CD4-positive, CD25-positive, alpha-beta regulatory T cell (primary cell): Measurements from ENCODE around the gene ELMOD1. TPM values are rescaled to one million over a fixed set of nuclear protein-coding genes. Genes with fewer than 3 reads are reported as not detected.
"Not testable (repeated sequence)": the region's sequence is repeated elsewhere in the genome, so short reads cannot be mapped to it uniquely, and the experiment has no call there.

Source experiments
- ATAC-seq, 2 donors: fragments of 150-1000 bp; cut with Tn5 transposase; one replicate each; pipeline ENCODE4 v1.10.0; 2021; ENCODE audit warnings: low read depth in 2 of 2, moderate number of reproducible peaks in 2 of 2, moderate library complexity in 1 of 2
- DNase-seq, 3 donors: peaks; one replicate each; pipeline versions ENCODE4 v3.0.0 to v3.0.0-alpha.2; 2012 to 2022; ENCODE audit warnings: mixed read lengths in 1 of 3
- H3K27ac ChIP-seq: one replicate; pipeline ENCODE4 v1.7.0; 2013; ENCODE audit warnings: mild to moderate bottlenecking, low read length; ENCODE audit not compliant: insufficient read depth, poor library complexity, severe bottlenecking
- H3K27me3 ChIP-seq: one replicate; pipeline ENCODE4 v1.7.0; 2013; ENCODE audit warnings: low read length; ENCODE audit not compliant: control insufficient read depth, insufficient read depth
- H3K36me3 ChIP-seq: one replicate; pipeline ENCODE4 v1.7.0; 2013; ENCODE audit warnings: mild to moderate bottlenecking, low read length, moderate library complexity; ENCODE audit not compliant: control insufficient read depth, insufficient read depth
- H3K4me1 ChIP-seq: 2 replicates; pipeline ENCODE4 v1.7.0; 2013; ENCODE audit warnings: mild to moderate bottlenecking, low read length; ENCODE audit not compliant: insufficient read depth, control insufficient read depth, poor library complexity, severe bottlenecking
- H3K4me3 ChIP-seq: one replicate; pipeline ENCODE4 v1.7.0; 2013; ENCODE audit warnings: low read depth, mild to moderate bottlenecking, low read length, moderate library complexity
- H3K9me3 ChIP-seq, 2 experiments: 1 replicate in 1 of 2; 2 replicates in 1 of 2; pipeline ENCODE4 v1.7.0; 2013; ENCODE audit warnings: low read length in 2 of 2, mild to moderate bottlenecking in 1 of 2, moderate library complexity in 1 of 2; ENCODE audit not compliant: control insufficient read depth in 2 of 2
- H3K27ac Mint-ChIP-seq, 3 donors: one replicate each; pipeline ENCODE4 v1.8.0; 2020 to 2022; ENCODE audit warnings: mild to moderate bottlenecking in 3 of 3, mixed read lengths in 3 of 3, moderate library complexity in 2 of 3
- H3K27me3 Mint-ChIP-seq: one replicate; pipeline ENCODE4 v1.8.0; 2022; ENCODE audit warnings: mild to moderate bottlenecking, mixed read lengths
- H3K36me3 Mint-ChIP-seq: one replicate; pipeline ENCODE4 v1.8.0; 2020; ENCODE audit warnings: mixed read lengths
- H3K4me1 Mint-ChIP-seq, 4 donors: one replicate each; pipeline ENCODE4 v1.8.0; 2020 to 2022; ENCODE audit warnings: mixed read lengths in 4 of 4, mild to moderate bottlenecking in 1 of 4
- H3K4me3 Mint-ChIP-seq, 4 donors: one replicate each; pipeline ENCODE4 v1.8.0; 2020 to 2022; ENCODE audit warnings: mild to moderate bottlenecking in 4 of 4, mixed read lengths in 4 of 4, moderate library complexity in 3 of 4
- H3K9me3 Mint-ChIP-seq, 7 donors: one replicate each; pipeline ENCODE4 v1.8.0; 2020 to 2022; ENCODE audit warnings: mixed read lengths in 7 of 7, mild to moderate bottlenecking in 3 of 7, moderate library complexity in 2 of 7
- polyA plus RNA-seq, 4 donors: library from polyadenylated mRNA; unstranded; fragments of 300-500 nt; fragmentation: Illumina TruSeq; gene quantifications; one replicate each; pipeline ENCODE4 v1.2.3, GENCODE V29; 2021
- total RNA-seq: library from RNA; stranded (reverse); gene quantifications from one replicate; pipeline ENCODE4 v1.2.3, GENCODE V29; 2022

Gene ELMOD1
- total and polyA plus RNA-seq, 5 donors from 2014 or later, result not detected

DNA sequence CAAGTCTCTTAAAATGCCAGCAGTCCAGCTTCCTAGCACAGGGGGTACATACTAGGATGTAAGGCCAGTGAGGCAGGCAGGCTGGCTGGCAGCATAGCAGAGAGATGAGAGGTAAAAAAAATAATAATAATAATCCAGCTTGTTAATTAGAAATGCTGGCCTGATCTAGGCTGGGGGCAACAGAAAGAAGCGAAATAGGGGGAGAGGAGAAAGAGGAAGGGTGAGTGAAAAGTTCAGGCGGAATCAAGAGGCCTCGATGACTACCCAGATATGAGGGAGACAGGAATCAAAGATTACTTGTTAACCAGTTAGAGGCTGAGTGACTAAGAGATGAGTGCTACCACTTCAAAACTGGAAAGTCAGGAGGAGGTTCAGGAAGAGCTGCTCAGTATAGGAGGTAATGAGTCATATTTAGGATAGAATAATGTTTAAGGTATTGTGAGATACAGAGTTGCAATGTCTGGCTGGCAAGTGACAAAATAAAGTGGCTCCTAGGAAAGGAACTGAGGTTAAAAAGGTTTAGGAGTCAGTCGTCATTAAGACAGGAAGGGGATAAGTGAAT, 28.2 kb upstream of the ELMOD1 start:
- Mint-ChIP-seq H3K4me3 (peak overlapping the region in 1 of 4 donors; percentile 82), H3K27ac (peak overlapping the region in 2 of 3 donors; percentile 19 to 57)

DNA sequence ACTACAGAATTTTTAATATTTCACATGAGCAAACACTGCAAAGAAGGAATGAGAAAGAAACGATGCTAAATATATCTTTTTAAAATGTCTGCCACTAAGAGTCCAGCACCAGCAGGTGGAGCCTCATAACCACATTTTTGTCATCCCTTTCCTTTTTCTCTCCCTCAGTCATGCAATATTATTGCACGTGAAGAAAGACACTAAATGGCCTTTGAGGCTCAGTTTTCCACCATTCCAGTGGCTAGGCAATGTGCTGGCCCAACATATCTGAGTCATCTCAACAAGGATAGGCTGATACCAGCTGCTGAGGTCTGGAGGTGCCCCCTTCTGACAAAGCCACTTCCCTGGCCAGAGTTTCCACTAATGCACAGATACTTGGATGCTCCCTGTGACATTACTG, 27.2 kb upstream of the ELMOD1 start:
- no peak overlapping the region for H3K4me3 ChIP-seq

More for the DNA sequence above, 28.2 kb upstream of the ELMOD1 start:
- Mint-ChIP-seq H3K9me3 (no peaks in the 10 kb centered on the region), H3K27me3 (no peaks in the 10 kb centered on the region), H3K36me3 (peaks cover 6% of the 10 kb centered on the region), H3K4me1 (peaks cover 22 to 63% (median 54%) of the 10 kb centered on the region in 4 donors)
- ATAC-seq (no peak), DNase-seq (no peak)
- Histone ChIP-seq H3K4me3 (no peak overlapping the region), H3K9me3 (no peaks in the 10 kb centered on the region), H3K4me1 (peaks cover 27% of the 10 kb centered on the region), H3K36me3 (peaks cover 17% of the 10 kb centered on the region), H3K27me3 (no peaks in the 10 kb centered on the region), H3K27ac (no peak overlapping the region)

DNA sequence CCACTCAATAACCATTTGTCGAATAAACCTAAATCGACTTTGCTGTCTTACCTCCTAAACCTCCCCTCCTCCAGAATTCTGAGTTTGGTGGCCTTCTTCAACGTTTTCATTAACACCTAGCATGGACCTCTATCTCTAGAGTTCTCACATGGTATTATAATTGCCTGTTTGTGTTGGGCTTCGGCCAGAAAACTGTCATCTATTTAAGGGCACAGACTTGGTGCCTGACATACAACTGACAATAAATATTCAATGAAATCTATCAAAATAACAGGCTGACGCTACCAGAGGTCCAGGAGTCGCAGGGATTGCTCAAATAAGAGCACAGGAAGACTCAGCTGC, 26.1 kb upstream of the ELMOD1 start:
- peak overlapping the region; percentile 99 for H3K4me3 ChIP-seq
- H3K27ac ChIP-seq, result peak overlapping the region; percentile 74
- peaks cover 27% of the 10 kb centered on the region for H3K4me1 ChIP-seq
- no peak for DNase-seq
- H3K9me3 ChIP-seq, result no peaks in the 10 kb centered on the region
- H3K27me3 ChIP-seq, result no peaks in the 10 kb centered on the region
- peaks cover 1% of the 10 kb centered on the region for H3K36me3 ChIP-seq
- peak overlapping the region; percentile 94 to 97 (median 97) for H3K27ac Mint-ChIP-seq
- peaks cover 22 to 63% (median 51%) of the 10 kb centered on the region in 4 donors for H3K4me1 Mint-ChIP-seq
- H3K27me3 Mint-ChIP-seq, result no peaks in the 10 kb centered on the region
- ATAC-seq, result no peak
- H3K4me3 Mint-ChIP-seq, result peak overlapping the region; percentile 97 to 99 (median 98)
- H3K9me3 Mint-ChIP-seq, result no peaks in the 10 kb centered on the region
- H3K36me3 Mint-ChIP-seq, result no peaks in the 10 kb centered on the region

More for the DNA sequence above, 27.2 kb upstream of the ELMOD1 start:
- peak overlapping the region; percentile 62 to 98 (median 68) for H3K4me3 Mint-ChIP-seq
- H3K27ac ChIP-seq, result peak overlapping the region; percentile 16
- peaks cover 6% of the 10 kb centered on the region for H3K36me3 Mint-ChIP-seq
- H3K4me1 Mint-ChIP-seq, result peaks cover 22 to 65% (median 54%) of the 10 kb centered on the region in 4 donors
- H3K9me3 Mint-ChIP-seq, result no peaks in the 10 kb centered on the region
- H3K27me3 Mint-ChIP-seq, result no peaks in the 10 kb centered on the region
- no peaks in the 10 kb centered on the region for H3K9me3 ChIP-seq
- H3K27ac Mint-ChIP-seq, result peak overlapping the region in 1 of 3 donors; percentile 48
- H3K36me3 ChIP-seq, result peaks cover 13% of the 10 kb centered on the region
- DNase-seq (peak; percentile 8 to 71 (median 49)), ATAC-seq (no peak)
- no peaks in the 10 kb centered on the region for H3K27me3 ChIP-seq
- H3K4me1 ChIP-seq, result peaks cover 27% of the 10 kb centered on the region

GRCh38 chr11:107565219-107565937, 25.6 kb upstream of the ELMOD1 start, which contains the start of gene ALKBH8:
ALKBH8 (minus strand) TSS chr11:107565735; CDS start chr11:107560893, 4,842 bp downstream.
- H3K27me3 Mint-ChIP-seq, result no peaks in the 10 kb centered on the region
- H3K27me3 ChIP-seq, result no peaks in the 10 kb centered on the region
- H3K4me1 Mint-ChIP-seq, result peaks cover 22 to 64% (median 51%) of the 10 kb centered on the region in 4 donors

GRCh38 chr11:107565955-107566501, 24.9 kb upstream of the ELMOD1 start:
- not testable (repeated sequence) for ATAC-seq, H3K36me3 ChIP-seq, H3K9me3 ChIP-seq, H3K36me3 Mint-ChIP-seq, H3K27me3 ChIP-seq, H3K27me3 Mint-ChIP-seq, DNase-seq, H3K9me3 Mint-ChIP-seq
- Histone ChIP-seq H3K4me3 (peak overlapping the region; percentile 99), H3K27ac (peak overlapping the region; percentile 74), H3K4me1 (peaks cover 27% of the 10 kb centered on the region)
- peaks cover 19 to 63% (median 50%) of the 10 kb centered on the region in 4 donors for H3K4me1 Mint-ChIP-seq
- peak overlapping the region; percentile 97 to 99 (median 98) for H3K4me3 Mint-ChIP-seq
- H3K27ac Mint-ChIP-seq, result peak overlapping the region; percentile 94 to 97 (median 97)

More at GRCh38 chr11:107565219-107565937, 25.6 kb upstream of the ELMOD1 start, which contains the start of gene ALKBH8:
- Mint-ChIP-seq H3K27ac (peak within 1 kb of the TSS; percentile 94 to 97 (median 97)), H3K9me3 (no peaks in the 10 kb centered on the region), H3K4me3 (peak within 1 kb of the TSS; percentile 97 to 99 (median 98)), H3K36me3 (no peaks in the 10 kb centered on the region)
- Histone ChIP-seq H3K4me1 (peaks cover 27% of the 10 kb centered on the region), H3K27ac (peak within 1 kb of the TSS; percentile 74), H3K9me3 (no peaks in the 10 kb centered on the region), H3K4me3 (peak within 1 kb of the TSS; percentile 99), H3K36me3 (no peaks in the 10 kb centered on the region)
- DNase-seq (peak; percentile 68 to 87 (median 77)), ATAC-seq (peak; percentile 96)

DNA sequence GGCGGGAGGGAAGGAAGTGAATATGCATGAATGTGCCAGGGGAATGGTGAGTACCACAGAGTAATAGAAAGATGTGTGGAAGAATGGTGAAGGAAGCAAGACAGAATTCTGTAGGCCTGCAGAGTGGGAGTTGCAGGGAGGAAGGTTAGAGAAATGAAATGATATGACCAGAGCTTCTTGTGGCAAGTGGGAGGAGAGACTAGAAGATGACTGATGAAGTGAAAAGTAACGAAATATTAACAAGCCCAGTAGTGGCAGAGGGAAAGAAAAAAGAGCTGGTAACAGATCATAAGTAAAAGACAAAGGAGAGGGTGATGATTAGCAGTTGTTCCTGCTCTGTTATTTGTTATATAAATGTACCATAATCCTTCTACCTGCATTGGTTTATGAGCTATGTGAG, 24.4 kb upstream of the ELMOD1 start:
- DNase-seq (no peak), ATAC-seq (no peak)
- H3K9me3 Mint-ChIP-seq, result no peaks in the 10 kb centered on the region
- no peaks in the 10 kb centered on the region for H3K36me3 ChIP-seq
- peaks cover 27% of the 10 kb centered on the region for H3K4me1 ChIP-seq
- no peaks in the 10 kb centered on the region for H3K27me3 Mint-ChIP-seq
- no peak overlapping the region for H3K27ac ChIP-seq
- peak overlapping the region in 2 of 3 donors; percentile 97 for H3K27ac Mint-ChIP-seq
- no peaks in the 10 kb centered on the region for H3K27me3 ChIP-seq
- no peaks in the 10 kb centered on the region for H3K36me3 Mint-ChIP-seq
- no peaks in the 10 kb centered on the region for H3K9me3 ChIP-seq
- H3K4me3 ChIP-seq, result peak overlapping the region; percentile 99
- H3K4me1 Mint-ChIP-seq, result peaks cover 15 to 59% (median 47%) of the 10 kb centered on the region in 4 donors
- peak overlapping the region; percentile 97 to 99 (median 98) for H3K4me3 Mint-ChIP-seq

DNA sequence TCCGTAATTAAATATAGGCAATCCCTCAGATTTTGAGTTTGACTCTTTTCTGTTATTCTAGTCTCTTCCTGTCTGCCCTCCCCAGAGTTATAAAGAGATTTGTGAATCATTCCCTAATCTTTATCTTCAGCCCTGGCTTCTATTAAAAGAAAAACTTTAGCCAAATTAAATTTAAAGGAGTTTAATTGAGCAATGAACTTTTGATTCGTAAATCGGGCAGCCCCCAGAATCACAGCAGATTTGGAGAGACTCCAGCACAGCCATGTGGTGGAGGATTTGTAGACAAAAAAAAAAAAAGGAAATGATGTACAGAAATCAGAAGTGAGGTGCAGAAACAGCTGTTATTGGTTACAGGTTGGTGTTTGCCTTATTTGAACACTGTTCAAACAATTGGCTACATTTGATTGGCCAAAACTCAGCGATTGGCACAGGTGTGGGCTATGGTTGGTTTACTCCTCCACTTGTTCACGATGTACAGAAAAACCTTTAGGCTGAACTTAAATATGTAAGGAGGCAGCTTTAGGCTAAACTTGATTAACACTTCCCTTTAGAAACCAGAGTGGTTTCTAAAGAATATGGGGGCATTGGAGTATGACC, 23.1 kb upstream of the ELMOD1 start:
- DNase-seq (no peak), ATAC-seq (no peak)
- Histone ChIP-seq H3K4me3 (no peak overlapping the region), H3K27me3 (no peaks in the 10 kb centered on the region), H3K4me1 (peaks cover 27% of the 10 kb centered on the region), H3K36me3 (no peaks in the 10 kb centered on the region), H3K27ac (no peak overlapping the region), H3K9me3 (no peaks in the 10 kb centered on the region)
- Mint-ChIP-seq H3K27me3 (peaks cover 7% of the 10 kb centered on the region), H3K36me3 (no peaks in the 10 kb centered on the region), H3K9me3 (no peaks in the 10 kb centered on the region), H3K27ac (no peak overlapping the region), H3K4me3 (peak overlapping the region in 1 of 4 donors; percentile 61), H3K4me1 (peaks cover 11 to 46% (median 36%) of the 10 kb centered on the region in 4 donors)
